ENCODE data around the gene KCNJ12.
"Not testable (repeated sequence)": the region's sequence is repeated elsewhere in the genome, so short reads cannot be mapped to it uniquely, and the experiment has no call there.

DNA sequence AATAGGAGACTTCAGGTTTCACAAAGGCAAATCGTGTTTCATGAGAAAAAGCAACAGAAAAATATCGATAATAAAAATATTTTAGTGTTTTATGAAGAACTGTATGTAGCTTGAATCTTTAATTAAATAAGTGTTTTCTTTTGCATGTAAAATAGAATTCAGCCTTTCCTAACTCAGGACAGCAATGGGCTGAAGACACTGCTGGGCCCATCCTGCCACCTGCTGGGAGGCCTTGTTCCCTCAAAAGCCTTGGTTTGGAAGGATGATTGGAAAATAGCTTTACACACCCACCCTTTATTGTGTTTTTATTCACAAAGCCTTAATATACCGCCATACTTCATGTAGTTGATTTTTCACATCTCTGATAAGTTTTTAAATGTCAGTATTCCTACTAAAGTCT, 73.7 kb downstream of the KCNJ12 start:
- TF ChIP-seq, protein P1, sequence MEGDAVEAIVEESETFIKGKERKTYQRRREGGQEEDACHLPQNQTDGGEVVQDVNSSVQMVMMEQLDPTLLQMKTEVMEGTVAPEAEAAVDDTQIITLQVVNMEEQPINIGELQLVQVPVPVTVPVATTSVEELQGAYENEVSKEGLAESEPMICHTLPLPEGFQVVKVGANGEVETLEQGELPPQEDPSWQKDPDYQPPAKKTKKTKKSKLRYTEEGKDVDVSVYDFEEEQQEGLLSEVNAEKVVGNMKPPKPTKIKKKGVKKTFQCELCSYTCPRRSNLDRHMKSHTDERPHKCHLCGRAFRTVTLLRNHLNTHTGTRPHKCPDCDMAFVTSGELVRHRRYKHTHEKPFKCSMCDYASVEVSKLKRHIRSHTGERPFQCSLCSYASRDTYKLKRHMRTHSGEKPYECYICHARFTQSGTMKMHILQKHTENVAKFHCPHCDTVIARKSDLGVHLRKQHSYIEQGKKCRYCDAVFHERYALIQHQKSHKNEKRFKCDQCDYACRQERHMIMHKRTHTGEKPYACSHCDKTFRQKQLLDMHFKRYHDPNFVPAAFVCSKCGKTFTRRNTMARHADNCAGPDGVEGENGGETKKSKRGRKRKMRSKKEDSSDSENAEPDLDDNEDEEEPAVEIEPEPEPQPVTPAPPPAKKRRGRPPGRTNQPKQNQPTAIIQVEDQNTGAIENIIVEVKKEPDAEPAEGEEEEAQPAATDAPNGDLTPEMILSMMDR (IDR thresholded peaks at IDR 0.05) = peak in 3 of 5 experiments; percentile 18 to 29 (median 22)
- TF ChIP-seq POLR2A (IDR thresholded peaks at IDR 0.05) = not testable (repeated sequence)
